ENCODE measurements around the gene ADAM8. TPM values are rescaled to one million over a fixed set of nuclear protein-coding genes. Genes with fewer than 3 reads are reported as not detected.
"Not testable (repeated sequence)": the region's sequence is repeated elsewhere in the genome, so short reads cannot be mapped to it uniquely, and the experiment has no call there.

Gene ADAM8
- total and polyA plus RNA-seq, 8 donors: 2.0 to 9.8 (median 6.2) TPM

DNA sequence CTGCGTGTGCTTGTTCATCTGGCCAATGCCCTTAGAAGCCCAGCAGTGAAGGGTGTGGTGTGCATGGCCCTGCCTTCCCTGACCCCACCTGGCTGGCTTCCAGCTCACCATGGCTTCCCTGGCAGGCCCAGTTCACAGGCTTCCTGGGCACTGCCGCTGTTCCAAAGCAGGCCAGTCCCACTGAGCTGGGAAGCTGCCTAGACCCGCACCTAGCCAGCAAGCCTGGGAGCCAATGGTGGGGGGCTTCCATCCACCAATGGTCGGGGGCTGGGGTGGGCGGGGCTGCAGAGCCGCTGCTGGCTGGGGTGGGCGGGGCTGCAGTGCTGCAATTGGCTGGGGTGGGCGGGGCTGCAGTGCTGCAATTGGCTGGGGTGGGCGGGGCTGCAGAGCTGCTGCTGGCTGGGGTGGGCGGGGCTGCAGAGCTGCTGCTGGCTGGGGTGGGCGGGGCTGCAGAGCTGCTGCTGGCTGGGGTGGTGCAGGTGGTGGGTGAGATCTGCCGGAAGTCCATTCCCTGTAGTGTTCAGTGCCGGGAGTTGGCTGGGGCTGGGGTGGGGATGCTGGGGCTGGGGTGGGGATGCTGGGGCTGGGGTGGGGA lies 47.6 kb upstream of the ADAM8 start:
- H3K27me3 ChIP-seq: peaks cover 0 to 24% (median 15%) of the 10 kb centered on the region in 4 donors
- no peaks in the 10 kb centered on the region for H3K36me3 ChIP-seq
- peaks cover 0 to 8% (median 7%) of the 10 kb centered on the region in 3 donors for H3K4me1 ChIP-seq
- H3K9me3 ChIP-seq: no peaks in the 10 kb centered on the region
- H3K4me3 ChIP-seq: peak overlapping the region in 1 of 4 donors; percentile 18
- intact Hi-C loops (cut with DNase I): no loop called here
- WGBS, 2 donors: 6 to 9% methylated on average over 8 to 13 of the region's 13 CpGs
- DNase-seq: peak; percentile 67 to 87 (median 80)
- peak; percentile 83 to 89 (median 85) for ATAC-seq
- TF ChIP-seq, protein P1, sequence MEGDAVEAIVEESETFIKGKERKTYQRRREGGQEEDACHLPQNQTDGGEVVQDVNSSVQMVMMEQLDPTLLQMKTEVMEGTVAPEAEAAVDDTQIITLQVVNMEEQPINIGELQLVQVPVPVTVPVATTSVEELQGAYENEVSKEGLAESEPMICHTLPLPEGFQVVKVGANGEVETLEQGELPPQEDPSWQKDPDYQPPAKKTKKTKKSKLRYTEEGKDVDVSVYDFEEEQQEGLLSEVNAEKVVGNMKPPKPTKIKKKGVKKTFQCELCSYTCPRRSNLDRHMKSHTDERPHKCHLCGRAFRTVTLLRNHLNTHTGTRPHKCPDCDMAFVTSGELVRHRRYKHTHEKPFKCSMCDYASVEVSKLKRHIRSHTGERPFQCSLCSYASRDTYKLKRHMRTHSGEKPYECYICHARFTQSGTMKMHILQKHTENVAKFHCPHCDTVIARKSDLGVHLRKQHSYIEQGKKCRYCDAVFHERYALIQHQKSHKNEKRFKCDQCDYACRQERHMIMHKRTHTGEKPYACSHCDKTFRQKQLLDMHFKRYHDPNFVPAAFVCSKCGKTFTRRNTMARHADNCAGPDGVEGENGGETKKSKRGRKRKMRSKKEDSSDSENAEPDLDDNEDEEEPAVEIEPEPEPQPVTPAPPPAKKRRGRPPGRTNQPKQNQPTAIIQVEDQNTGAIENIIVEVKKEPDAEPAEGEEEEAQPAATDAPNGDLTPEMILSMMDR (IDR thresholded peaks at IDR 0.05): no peak
- FAIRE-seq: no peak
- no peak overlapping the region for H3K27ac ChIP-seq

DNA sequence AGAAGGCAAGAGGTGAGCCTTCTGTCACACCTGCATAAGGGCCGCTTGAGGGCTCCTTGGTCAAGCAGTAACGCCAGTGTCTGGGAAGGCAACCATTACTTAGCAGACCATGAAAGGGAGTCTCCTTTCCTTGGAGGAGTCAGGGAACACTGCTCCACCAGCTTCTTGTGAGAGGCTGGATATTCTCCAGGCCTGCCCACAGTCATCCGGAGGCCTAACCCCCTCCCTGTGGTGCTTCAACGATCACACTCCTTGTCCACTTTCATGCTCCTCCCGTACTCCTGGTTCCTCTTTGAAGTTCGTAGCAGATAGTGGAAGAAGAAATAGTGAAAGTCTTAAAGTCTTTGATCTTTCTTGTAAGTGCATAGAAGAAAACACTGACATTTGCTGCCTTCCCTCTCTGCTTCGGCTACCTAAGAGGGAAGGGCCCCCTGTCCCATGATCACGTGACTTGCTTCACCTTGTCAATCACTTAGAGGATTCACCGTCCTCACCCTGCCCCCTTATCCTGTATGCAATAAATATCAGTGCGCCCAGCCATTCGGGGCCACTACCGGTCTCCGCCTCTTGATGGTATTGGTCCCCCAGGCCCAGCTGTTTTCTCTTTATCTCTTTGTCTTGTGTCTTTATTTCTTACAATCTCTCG lies 45.5 kb upstream of the ADAM8 start:
- ATAC-seq; H3K4me3 ChIP-seq; DNase-seq; H3K36me3 ChIP-seq; H3K4me1 ChIP-seq; H3K9me3 ChIP-seq; FAIRE-seq; H3K27ac ChIP-seq; intact Hi-C loops (cut with DNase I): not testable (repeated sequence)
- peaks cover 0 to 15% (median 10%) of the 10 kb centered on the region in 4 donors for H3K27me3 ChIP-seq
- WGBS, 2 donors: 78 to 86% methylated on average over 12 of the region's 14 CpGs

DNA sequence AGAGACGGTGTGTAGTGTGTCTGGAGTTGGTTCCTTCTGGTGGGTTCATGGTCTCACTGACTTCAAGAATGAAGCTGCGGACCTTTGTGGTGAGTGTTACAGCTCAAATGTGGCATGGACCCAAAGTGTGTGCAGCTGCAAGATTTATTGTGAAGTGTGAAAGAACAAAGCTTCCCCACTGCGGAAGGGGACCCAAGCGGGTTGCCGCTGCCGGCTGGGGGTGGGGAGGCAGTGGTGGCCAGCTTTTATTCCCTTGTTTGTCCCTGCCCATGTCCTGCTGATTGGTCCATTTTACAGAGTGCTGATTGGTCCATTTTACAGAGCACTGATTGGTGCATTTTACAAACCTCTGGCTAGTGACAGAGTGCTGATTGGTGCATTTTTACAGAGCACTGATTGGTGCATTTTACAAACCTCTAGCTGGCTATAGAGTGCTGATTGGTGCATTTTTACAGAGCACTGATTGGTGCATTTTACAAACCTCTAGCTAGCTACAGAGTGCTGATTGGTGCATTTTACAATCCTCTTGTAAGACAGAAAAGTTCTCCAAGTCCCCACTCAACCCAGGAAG lies 44.3 kb upstream of the ADAM8 start:
- WGBS, 2 donors: 89 to 90% methylated on average over 6 of the region's 6 CpGs
- FAIRE-seq; H3K36me3 ChIP-seq; intact Hi-C loops (cut with DNase I); ATAC-seq; H3K4me1 ChIP-seq; H3K4me3 ChIP-seq; DNase-seq; H3K27ac ChIP-seq; H3K27me3 ChIP-seq; H3K9me3 ChIP-seq: not testable (repeated sequence)

DNA sequence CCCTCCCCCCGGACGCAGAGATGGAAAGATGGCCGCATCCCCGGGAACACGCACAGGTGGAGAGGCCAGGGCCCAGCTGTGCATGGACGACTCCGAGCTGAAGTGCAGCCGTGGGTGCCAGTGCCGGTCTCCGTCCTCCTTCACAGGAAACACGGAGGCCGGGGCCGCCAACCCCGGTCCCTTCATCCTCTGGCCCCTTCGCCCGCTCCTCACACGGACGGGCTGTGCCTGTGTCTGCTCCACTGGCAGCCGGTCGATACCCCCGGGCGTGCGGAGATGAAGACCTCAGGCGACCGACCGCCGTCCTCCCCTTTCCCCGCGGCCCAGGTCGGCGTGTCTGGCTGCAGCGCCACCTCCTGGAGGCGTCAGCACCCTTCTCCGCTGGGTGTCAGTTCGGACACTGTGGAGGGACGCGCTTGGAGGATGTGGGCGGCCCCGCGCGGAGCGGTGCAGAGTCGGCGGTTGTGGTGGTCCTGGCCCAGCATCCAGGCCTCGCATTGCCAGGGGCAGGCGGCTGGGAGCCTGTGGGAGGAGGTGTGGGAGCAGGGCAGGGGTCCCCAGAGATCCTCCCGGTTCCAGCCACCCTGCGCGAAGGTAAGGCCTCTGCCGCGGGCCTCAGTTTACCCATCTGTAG lies 41.9 kb upstream of the ADAM8 start:
- Histone ChIP-seq H3K9me3 (no peaks in the 10 kb centered on the region), H3K27ac (no peak overlapping the region), H3K27me3 (no peaks in the 10 kb centered on the region), H3K36me3 (no peaks in the 10 kb centered on the region), H3K4me3 (peak overlapping the region in 2 of 4 donors; percentile 25 to 45), H3K4me1 (no peaks in the 10 kb centered on the region)
- intact Hi-C loops (cut with DNase I): no loop called here
- ATAC-seq: peak; percentile 92 to 97 (median 96)
- peak; percentile 55 to 92 (median 76) for DNase-seq
- TF ChIP-seq, protein P1 (IDR thresholded peaks at IDR 0.05): peak; percentile 69 to 84 (median 78)
- no peak for FAIRE-seq
- 6 to 9% methylated on average over 42 to 51 of the region's 51 CpGs for WGBS, 2 donors

DNA sequence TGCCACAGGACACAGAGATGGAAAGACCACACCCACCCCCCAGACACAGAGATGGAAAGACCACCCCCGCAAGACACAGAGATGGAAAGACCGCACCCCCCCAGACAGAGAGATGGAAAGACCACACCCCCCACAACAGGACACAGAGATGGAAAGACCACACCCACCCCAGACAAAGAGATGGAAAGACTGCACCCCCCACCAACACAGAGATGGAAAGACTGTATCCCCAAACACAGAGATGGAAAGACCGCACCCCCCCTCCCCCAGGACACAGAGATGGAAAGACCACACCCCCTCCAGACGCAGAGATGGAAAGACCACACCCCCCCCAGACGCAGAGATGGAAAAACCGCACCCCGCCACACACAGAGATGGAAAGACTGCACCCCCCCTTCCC lies 40.1 kb upstream of the ADAM8 start:
- ATAC-seq (no peak), DNase-seq (no peak), FAIRE-seq (no peak)
- H3K4me3 ChIP-seq: no peak overlapping the region
- H3K4me1 ChIP-seq: no peaks in the 10 kb centered on the region
- TF ChIP-seq, protein P1 (IDR thresholded peaks at IDR 0.05): no peak
- peaks cover 0 to 9% (median 4%) of the 10 kb centered on the region in 3 donors for H3K36me3 ChIP-seq
- H3K27ac ChIP-seq: no peak overlapping the region
- intact Hi-C loops (cut with DNase I): no loop called here
- H3K27me3 ChIP-seq: no peaks in the 10 kb centered on the region
- no peaks in the 10 kb centered on the region for H3K9me3 ChIP-seq
- 68 to 75% methylated on average over 7 of the region's 7 CpGs for WGBS, 2 donors

All from pancreas (tissue), 10 donors.